SJCRH30 (cell line): Measurements from ENCODE around the gene MADCAM1. TPM values are rescaled to one million over a fixed set of nuclear protein-coding genes. Genes with fewer than 3 reads are reported as not detected.

ENCODE experiments used
- DNase-seq, 2 experiments: peaks; one replicate each; pipeline ENCODE4 v3.0.0-alpha.2; 2015 to 2020
- H3K27ac ChIP-seq: fragments of 250-450 bp; sonication (Bioruptor Pico); 2 replicates; pipeline ENCODE4 v1.5.1; 2020; ENCODE audit warnings: mild to moderate bottlenecking, moderate library complexity
- H3K27me3 ChIP-seq: fragments of 250-450 bp; sonication (Bioruptor Pico); 2 replicates; pipeline ENCODE4 v1.5.1; 2020; ENCODE audit warnings: mild to moderate bottlenecking, moderate library complexity
- H3K36me3 ChIP-seq: fragments of 250-450 bp; sonication (Bioruptor Pico); 2 replicates; pipeline ENCODE4 v1.5.1; 2020; ENCODE audit warnings: mild to moderate bottlenecking, moderate library complexity
- H3K4me1 ChIP-seq: fragments of 250-450 bp; sonication (Bioruptor Pico); 2 replicates; pipeline ENCODE4 v1.5.1; 2020; ENCODE audit warnings: mild to moderate bottlenecking, moderate library complexity
- H3K4me3 ChIP-seq: fragments of 250-450 bp; sonication (Bioruptor Pico); 2 replicates; pipeline ENCODE4 v1.5.1; 2020; ENCODE audit warnings: mild to moderate bottlenecking, moderate library complexity
- H3K9me3 ChIP-seq: fragments of 250-450 bp; sonication (Bioruptor Pico); replicated peaks from 2 replicates; pipeline ENCODE4 v1.5.1; 2020; ENCODE audit warnings: mild to moderate bottlenecking, moderate library complexity
- total RNA-seq: library from RNA; depleted of rRNA; stranded (reverse); fragments of >200 nt; shearing (Covaris generic); gene quantifications from 2 replicates; pipeline ENCODE4 v1.2.3, GENCODE V29; 2014

The MADCAM1 gene
- total RNA-seq, 1 experiment from 2014 or later, result 0.18 TPM

DNA sequence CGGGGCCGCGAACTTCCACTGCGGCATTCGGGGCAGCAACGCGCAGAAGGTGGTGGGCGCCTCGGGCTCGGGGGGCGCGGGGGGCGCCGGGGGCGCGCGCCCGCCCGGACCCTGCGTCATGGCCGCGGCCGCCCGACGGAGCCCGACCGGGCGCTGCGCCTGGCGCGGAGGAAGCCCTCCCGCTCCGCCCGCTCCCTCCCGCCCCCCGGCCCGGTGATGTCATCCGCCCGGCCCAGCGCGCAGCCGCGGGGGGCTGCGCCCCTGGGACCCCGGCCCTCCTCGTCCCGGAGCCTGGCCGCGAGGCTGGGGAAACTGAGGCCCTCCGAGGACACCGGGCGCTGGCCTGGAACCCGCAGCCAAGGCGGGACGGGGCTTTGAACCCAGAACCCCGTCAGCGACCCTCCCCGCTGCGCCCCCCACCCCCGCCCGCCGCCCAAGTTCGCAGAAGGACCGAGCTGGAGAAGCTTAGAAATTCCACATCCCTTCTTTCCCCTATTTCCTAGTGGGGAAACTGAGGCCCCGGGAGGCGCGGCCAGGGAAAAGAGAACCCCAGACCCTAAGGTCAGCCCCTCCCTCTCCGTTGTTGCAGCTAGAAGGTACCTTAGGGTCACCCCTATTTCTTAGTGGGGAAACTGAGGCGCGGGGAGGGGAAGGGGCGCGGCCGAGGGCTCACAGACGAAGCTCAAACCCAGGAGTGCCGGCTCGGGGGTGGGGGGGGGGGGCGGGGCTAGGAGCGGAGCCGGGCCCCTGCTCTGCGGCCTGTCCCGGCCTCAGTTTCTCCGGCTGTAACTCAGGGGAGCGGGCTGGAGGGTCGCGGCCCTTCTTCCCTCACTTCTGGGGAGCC is 35.2 kb upstream of the MADCAM1 start, which contains the start of gene SHC2:
Gene SHC2 (minus strand): TSS at position 157 of the 844 bp plus-strand sequence. CDS start 37 bp downstream, at position 120.
- DNase-seq, result no peak
- Histone ChIP-seq H3K4me1 (no peaks in the 10 kb centered on the region), H3K27ac (peak within 1 kb of the TSS; percentile 47), H3K27me3 (no peaks in the 10 kb centered on the region), H3K9me3 (no peaks in the 10 kb centered on the region), H3K36me3 (no peaks in the 10 kb centered on the region), H3K4me3 (peak within 1 kb of the TSS; percentile 62)

GRCh38 chr19:461721-462551 is 34.4 kb upstream of the MADCAM1 start:
- no peaks in the 10 kb centered on the region for H3K27me3 ChIP-seq
- H3K27ac ChIP-seq, result no peak overlapping the region
- no peaks in the 10 kb centered on the region for H3K9me3 ChIP-seq
- H3K4me1 ChIP-seq, result no peaks in the 10 kb centered on the region
- H3K36me3 ChIP-seq, result no peaks in the 10 kb centered on the region
- H3K4me3 ChIP-seq, result no peak overlapping the region
- no peak for DNase-seq

- no peaks in the 10 kb centered on the region for H3K27me3 ChIP-seq
- no peak for DNase-seq
- H3K4me3 ChIP-seq, result no peak overlapping the region
- no peaks in the 10 kb centered on the region for H3K36me3 ChIP-seq
- H3K9me3 ChIP-seq, result no peaks in the 10 kb centered on the region
- H3K4me1 ChIP-seq, result no peaks in the 10 kb centered on the region
- H3K27ac ChIP-seq, result no peak overlapping the region
Measured at GRCh38 chr19:463483-464207, 32.6 kb upstream of the MADCAM1 start.

GRCh38 chr19:464208-464545 is 32.1 kb upstream of the MADCAM1 start:
- no peak overlapping the region for H3K27ac ChIP-seq
- no peaks in the 10 kb centered on the region for H3K4me1 ChIP-seq
- H3K4me3 ChIP-seq, result no peak overlapping the region
- no peaks in the 10 kb centered on the region for H3K9me3 ChIP-seq
- no peaks in the 10 kb centered on the region for H3K36me3 ChIP-seq
- no peak for DNase-seq
- no peaks in the 10 kb centered on the region for H3K27me3 ChIP-seq

GRCh38 chr19:465056-465816 is 31.1 kb upstream of the MADCAM1 start:
- Histone ChIP-seq H3K4me3 (no peak overlapping the region), H3K27ac (no peak overlapping the region), H3K36me3 (no peaks in the 10 kb centered on the region), H3K27me3 (no peaks in the 10 kb centered on the region), H3K9me3 (no peaks in the 10 kb centered on the region), H3K4me1 (no peaks in the 10 kb centered on the region)
- DNase-seq, result no peak

DNA sequence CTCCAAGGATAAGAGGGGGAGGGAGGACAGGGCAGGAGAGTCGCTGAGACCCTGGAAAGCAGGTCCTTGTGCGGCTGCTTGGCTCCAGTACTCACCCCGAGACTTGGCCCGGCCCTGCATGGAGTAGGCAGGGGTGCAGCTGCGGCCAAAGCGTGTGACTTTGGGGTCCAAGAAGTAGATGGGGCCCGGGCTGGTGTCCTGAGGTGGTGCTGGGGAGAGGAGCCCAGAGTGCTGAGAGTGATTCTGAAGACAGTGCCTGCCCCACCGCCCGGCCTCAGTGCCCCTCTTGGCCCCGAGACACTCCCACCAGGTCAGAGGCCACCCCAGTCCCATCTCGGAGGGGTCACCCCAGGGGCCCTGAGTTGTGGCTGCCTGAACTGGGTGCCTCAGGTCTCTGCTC is 28.7 kb upstream of the MADCAM1 start:
- no peak overlapping the region for H3K4me3 ChIP-seq

GRCh38 chr19:468587-469256 is 27.6 kb upstream of the MADCAM1 start:
- no peaks in the 10 kb centered on the region for H3K36me3 ChIP-seq
- no peak overlapping the region for H3K27ac ChIP-seq
- no peaks in the 10 kb centered on the region for H3K9me3 ChIP-seq
- no peak overlapping the region for H3K4me3 ChIP-seq
- no peaks in the 10 kb centered on the region for H3K4me1 ChIP-seq
- H3K27me3 ChIP-seq, result no peaks in the 10 kb centered on the region
- no peak for DNase-seq

More for the DNA sequence above, 28.7 kb upstream of the MADCAM1 start:
- DNase-seq, result no peak
- Histone ChIP-seq H3K4me1 (no peaks in the 10 kb centered on the region), H3K36me3 (no peaks in the 10 kb centered on the region), H3K27me3 (no peaks in the 10 kb centered on the region), H3K27ac (no peak overlapping the region), H3K9me3 (no peaks in the 10 kb centered on the region)

GRCh38 chr19:469833-470232 is 26.5 kb upstream of the MADCAM1 start:
- DNase-seq, result no peak
- H3K36me3 ChIP-seq, result no peaks in the 10 kb centered on the region
- H3K27ac ChIP-seq, result no peak overlapping the region
- no peak overlapping the region for H3K4me3 ChIP-seq
- H3K4me1 ChIP-seq, result no peaks in the 10 kb centered on the region
- H3K9me3 ChIP-seq, result no peaks in the 10 kb centered on the region
- H3K27me3 ChIP-seq, result no peaks in the 10 kb centered on the region; the same call in 1 of the 2 replicates

GRCh38 chr19:470701-471100 is 25.6 kb upstream of the MADCAM1 start:
- no peak overlapping the region for H3K27ac ChIP-seq
- no peak overlapping the region for H3K4me3 ChIP-seq
- H3K27me3 ChIP-seq, result no peaks in the 10 kb centered on the region; the same call in 1 of the 2 replicates
- DNase-seq, result no peak
- H3K4me1 ChIP-seq, result no peaks in the 10 kb centered on the region
- H3K36me3 ChIP-seq, result no peaks in the 10 kb centered on the region
- H3K9me3 ChIP-seq, result no peaks in the 10 kb centered on the region

DNA sequence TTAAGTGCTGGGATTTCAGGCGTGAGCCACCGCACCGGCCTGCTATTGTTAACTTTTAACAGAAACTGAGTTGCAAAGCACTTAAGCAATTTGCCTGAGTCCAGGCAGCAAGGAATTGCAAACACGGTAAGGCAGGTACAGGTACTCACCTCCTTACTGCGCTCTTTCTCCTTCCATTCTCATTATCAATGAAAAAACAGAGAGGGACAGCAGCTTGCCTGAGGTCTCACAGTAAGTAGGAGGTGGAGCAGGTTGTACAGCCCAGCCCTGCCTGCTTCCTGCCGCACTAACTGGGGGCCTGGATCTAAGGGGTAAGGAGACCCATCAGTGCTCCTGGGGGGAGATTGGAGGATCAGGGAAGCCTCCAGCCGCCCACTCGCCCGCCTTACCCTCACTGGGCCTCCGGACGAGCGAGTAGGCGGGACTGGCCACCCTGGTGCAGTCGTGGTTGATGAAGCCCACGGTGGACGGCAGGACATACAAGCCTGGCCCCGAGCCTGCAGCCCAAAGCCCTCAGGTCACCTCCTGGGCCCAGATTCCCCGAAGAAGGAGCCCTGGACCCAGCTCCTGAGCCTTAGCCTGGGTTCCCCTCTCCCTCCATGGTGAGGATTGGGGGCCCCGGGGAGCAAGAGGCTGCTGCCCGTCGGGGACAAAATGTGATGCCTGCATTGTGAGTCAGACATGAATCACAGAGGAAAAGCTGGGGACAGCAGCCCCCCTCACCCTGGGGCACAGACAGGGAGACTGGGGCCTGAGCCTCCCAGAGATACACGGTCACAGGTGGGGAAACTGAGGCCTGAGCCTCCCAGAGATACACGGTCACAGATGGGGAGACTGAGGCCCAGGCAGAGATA is 24.1 kb upstream of the MADCAM1 start:
- H3K27me3 ChIP-seq, result no peaks in the 10 kb centered on the region; the same call in 1 of the 2 replicates
- H3K4me1 ChIP-seq, result no peaks in the 10 kb centered on the region
- peak in 1 of 2 experiments; percentile 11 for DNase-seq
- no peaks in the 10 kb centered on the region for H3K36me3 ChIP-seq
- H3K4me3 ChIP-seq, result no peak overlapping the region
- no peaks in the 10 kb centered on the region for H3K9me3 ChIP-seq
- H3K27ac ChIP-seq, result no peak overlapping the region

DNA sequence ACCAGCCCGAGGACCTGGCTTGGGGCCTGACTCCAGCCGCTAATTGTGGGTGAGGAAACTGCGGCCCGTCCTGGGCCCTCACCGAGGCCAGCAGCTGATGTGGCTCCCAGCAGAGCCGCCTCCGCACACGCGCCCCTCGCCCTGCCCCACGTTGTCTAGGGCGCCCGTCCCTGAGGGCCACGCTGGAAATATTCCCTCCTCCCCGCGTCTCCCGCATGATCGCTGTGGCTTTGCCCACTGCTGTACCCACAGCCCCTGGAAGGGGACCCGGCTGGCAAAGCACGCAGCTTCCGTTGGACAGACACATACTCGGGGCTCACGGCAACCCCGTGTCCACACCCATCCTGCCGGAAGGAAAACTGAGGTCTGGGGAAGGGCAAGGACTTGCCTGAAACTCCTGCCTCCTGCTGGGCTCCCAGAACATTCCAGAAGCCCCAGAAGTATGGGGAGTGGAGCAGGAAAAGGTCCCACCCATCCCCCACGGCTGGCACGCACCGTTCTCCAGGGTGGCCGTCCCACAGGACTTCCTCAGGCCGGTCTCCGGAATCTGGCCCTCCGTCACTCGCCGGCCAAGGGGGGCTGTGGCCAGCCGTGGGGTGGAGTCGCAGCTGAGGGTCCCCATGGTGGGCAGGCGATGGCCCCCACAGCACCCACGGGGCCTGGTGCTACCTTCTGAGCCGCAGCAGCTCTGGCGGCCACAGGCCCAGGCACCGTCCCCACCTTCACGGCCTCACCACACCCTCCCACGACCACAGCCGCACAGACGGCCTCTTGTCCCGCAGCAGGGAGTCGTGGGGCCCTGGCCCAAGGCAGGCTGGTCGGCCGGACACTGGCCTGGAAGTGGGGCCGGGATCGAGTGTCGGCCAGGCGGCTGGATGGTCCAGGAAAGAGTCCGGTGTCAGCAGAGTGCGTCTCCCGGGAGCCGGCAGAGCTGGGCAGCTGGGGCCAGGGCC is 21.9 kb upstream of the MADCAM1 start:
- no peaks in the 10 kb centered on the region for H3K9me3 ChIP-seq
- DNase-seq, result no peak
- no peak overlapping the region for H3K27ac ChIP-seq
- no peaks in the 10 kb centered on the region; the same call in 1 of the 2 replicates for H3K27me3 ChIP-seq
- no peaks in the 10 kb centered on the region for H3K36me3 ChIP-seq
- H3K4me1 ChIP-seq, result no peaks in the 10 kb centered on the region
- no peak overlapping the region for H3K4me3 ChIP-seq

- Histone ChIP-seq H3K4me1 (no peaks in the 10 kb centered on the region), H3K36me3 (no peaks in the 10 kb centered on the region), H3K27ac (no peak overlapping the region), H3K4me3 (no peak overlapping the region), H3K27me3 (no peaks in the 10 kb centered on the region; the same call in 1 of the 2 replicates), H3K9me3 (no peaks in the 10 kb centered on the region)
- DNase-seq, result no peak
Measured at GRCh38 chr19:475360-475759, 20.9 kb upstream of the MADCAM1 start.
